K562 (cell line): ENCODE measurements around the gene CTAGE9. TPM values are rescaled to one million over a fixed set of nuclear protein-coding genes. Genes with fewer than 3 reads are reported as not detected.

ENCODE experiments used
- ATAC-seq: fragments of 200-7000 bp; cut with Tn5 transposase; 3 replicates; pipeline ENCODE4 v1.9.1; 2020; ENCODE audit warnings: moderate library complexity
- BruUV-seq: library from RNA; stranded (reverse); fragments of 400-500 nt; replicated peaks from 2 replicates; lab custom pipeline; 2021; lab: Mats Ljungman, UMichigan
- CTCF ChIA-PET: fragments of 300-600 bp; formaldehyde crosslinking; extraction: SDS; loops from one replicate; lab custom pipeline; 2021; ENCODE audit warnings: low intra/inter-chr PET ratio; lab: Yijun Ruan, JAX
- POLR2A ChIA-PET: fragments of 300-600, 350-650 bp; sonication (Branson Sonifier 250); formaldehyde crosslinking; extraction: SDS; loops from one replicate; lab custom pipeline; 2021; ENCODE audit warnings: antibody characterized with exemption, inconsistent platforms; lab: Yijun Ruan, JAX
- DNase-seq, 4 experiments: peaks; one replicate each; pipeline versions ENCODE4 v3.0.0 to v3.0.0-alpha.2; 2011 to 2018; ENCODE audit warnings: low spot score in 3 of 4, mixed read lengths in 3 of 4; ENCODE audit errors: extremely low read depth in 1 of 4
- FAIRE-seq: peaks from 2 replicates; lab custom pipeline; 2011; peaks lifted over from hg19 to GRCh38; lab: Jason Lieb, UNC
- H2AFZ ChIP-seq: 2 replicates; pipeline ENCODE4 v1.6.0; 2011; ENCODE audit warnings: low read depth, low read length, control low read depth, inconsistent platforms
- H3K27ac ChIP-seq: fragments of 200-600 bp; 3 replicates; pipeline ENCODE4 v1.8.0; 2011; ENCODE audit warnings: low read depth, mild to moderate bottlenecking, control low read depth, inconsistent platforms, low read length, moderate library complexity, mixed read lengths; ENCODE audit errors: extremely low read depth
- H3K27me3 ChIP-seq, 2 experiments: fragments of 300-600 bp in 1 of 2; 2 replicates in 1 of 2; 3 replicates in 1 of 2; pipeline versions ENCODE4 v1.6.0 to v1.8.0; 2011; ENCODE audit warnings: inconsistent platforms in 2 of 2, low read length in 2 of 2, mild to moderate bottlenecking in 1 of 2, mixed read lengths in 1 of 2, moderate library complexity in 1 of 2; ENCODE audit not compliant: control insufficient read depth in 2 of 2, insufficient read depth in 2 of 2
- H3K36me3 ChIP-seq: fragments of 300-600 bp; 3 replicates; pipeline ENCODE4 v1.8.0; 2011; ENCODE audit warnings: mild to moderate bottlenecking, low read length, inconsistent platforms; ENCODE audit not compliant: control insufficient read depth, insufficient read depth
- H3K4me1 ChIP-seq, 2 experiments: fragments of 200-600 bp in 1 of 2; replicated peaks in 1 of 2; 2 replicates in 1 of 2; 3 replicates in 1 of 2; pipeline versions ENCODE4 v1.5.1 to v1.8.0; 2011; ENCODE audit warnings: inconsistent platforms in 2 of 2, low read length in 2 of 2, mild to moderate bottlenecking in 1 of 2, mixed read lengths in 1 of 2, moderate library complexity in 1 of 2; ENCODE audit not compliant: control insufficient read depth in 2 of 2, insufficient read depth in 2 of 2
- H3K4me2 ChIP-seq: 2 replicates; pipeline ENCODE4 v1.6.1; 2011; ENCODE audit warnings: low read length, control low read depth, inconsistent platforms, mixed read lengths; ENCODE audit not compliant: insufficient read depth
- H3K4me3 ChIP-seq: fragments of 200-600 bp; sonication (generic), shearing (Covaris generic); 2 replicates; pipeline ENCODE4 v1.5.1; 2016; ENCODE audit warnings: control low read depth, inconsistent platforms
- H3K79me2 ChIP-seq: fragments of 200-600 bp; 3 replicates; pipeline ENCODE4 v1.8.0; 2011; ENCODE audit warnings: low read length, inconsistent platforms; ENCODE audit not compliant: control insufficient read depth, insufficient read depth
- H3K9ac ChIP-seq, 2 experiments: 2 replicates each; pipeline versions ENCODE4 v1.6.0 to v1.6.1; 2011; ENCODE audit warnings: low read depth in 2 of 2, low read length in 2 of 2, control low read depth in 1 of 2, inconsistent platforms in 1 of 2, mild to moderate bottlenecking in 1 of 2, mixed read lengths in 1 of 2; ENCODE audit not compliant: insufficient read depth in 1 of 2
- H3K9me1 ChIP-seq: one replicate; pipeline ENCODE4 v1.6.0; 2011; ENCODE audit warnings: inconsistent platforms, mild to moderate bottlenecking, low read length, moderate library complexity; ENCODE audit not compliant: control insufficient read depth, insufficient read depth
- H3K9me3 ChIP-seq: replicated peaks from 2 replicates; pipeline ENCODE4 v1.5.1; 2011; ENCODE audit warnings: low read depth, low read length, inconsistent platforms; ENCODE audit not compliant: control insufficient read depth, insufficient read depth
- H4K20me1 ChIP-seq: replicated peaks from 2 replicates; pipeline ENCODE4 v1.6.1; 2011; ENCODE audit warnings: low read length, inconsistent platforms, mixed read lengths; ENCODE audit not compliant: control insufficient read depth, insufficient read depth
- FOS ChIP-seq: IDR thresholded peaks from 3 replicates; pipeline ENCODE4 v1.6.1; 2011; ENCODE audit not compliant: insufficient read length; ENCODE audit errors: extremely low read depth
- KDM2B ChIP-seq: fragments of 250-450 bp; sonication (Bioruptor Pico); IDR thresholded peaks from 2 replicates; pipeline ENCODE4 v1.8.0; 2021; ENCODE audit warnings: mild to moderate bottlenecking, moderate library complexity
- SUPT5H ChIP-seq: fragments of 450-650 bp; IDR thresholded peaks from 2 replicates; pipeline ENCODE4 v1.6.1; 2016
- TEAD2 ChIP-seq: fragments of 450-650 bp; IDR thresholded peaks from 2 replicates; pipeline ENCODE4 v1.6.1; 2016; ENCODE audit warnings: missing genetic modification characterization, control low read depth, missing compliant biosample characterization
- ZNF134 ChIP-seq: fragments of 250-450 bp; sonication (Bioruptor Pico); conservative IDR thresholded peaks from 2 replicates; pipeline ENCODE4 v1.4.0; 2020
- WGBS: fragments of 100-300 bp; shearing (Covaris generic); methylation state at CpG from one replicate; pipeline ENCODE4 v1.1.6; 2016; ENCODE audit warnings: low coverage, mixed read lengths; ENCODE audit not compliant: insufficient coverage; ENCODE audit errors: missing lambda C conversion rate; 5-methylcytosine and 5-hydroxymethylcytosine counted together
- in situ Hi-C: fragments of 300-500 bp; cut with MboI; formaldehyde crosslinking; loops from 4 replicates; pipeline ENCODE4 v1.15.0; 2018; ENCODE audit warnings: inconsistent platforms, mixed read lengths
- intact Hi-C: fragments of 100-400 bp; cut with micrococcal nuclease; formaldehyde crosslinking; loops from 2 replicates; pipeline ENCODE4 v1.14.2; 2022
- polyA plus RNA-seq, 8 experiments: library from polyadenylated mRNA; depleted of rRNA in 4 of 8; stranded (reverse) in 5 of 8; unstranded in 3 of 8; fragments of >200 nt; fragmentation: Nextera tagmentation in 2 of 8; fragmentation: Illumina TruSeq in 1 of 8; extraction: Ambion mirVana in 2 of 8; extraction: Trizol in 1 of 8; gene quantifications; 2 replicates each; pipeline versions ENCODE4 v1.2.1 to v1.2.3, GENCODE V29; 2011 to 2014; ENCODE audit warnings: inconsistent platforms in 1 of 8, missing spikeins in 1 of 8
- total RNA-seq, 7 experiments: library from RNA; depleted of rRNA in 6 of 7; stranded (reverse); fragments of >200 nt in 6 of 7; fragmentation: Illumina TruSeq in 2 of 7; extraction: Trizol in 2 of 7; gene quantifications; 2 replicates each; pipeline versions ENCODE4 v1.2.1 to v1.2.3, GENCODE V29; 2011 to 2021; ENCODE audit warnings: low replicate concordance in 1 of 7
- TF ChIP-seq, protein P1 (sequence below): fragments of 250-450 bp; sonication (Bioruptor Pico); IDR thresholded peaks from 2 replicates; pipeline ENCODE4 v1.5.0; 2022; ENCODE audit warnings: mild to moderate bottlenecking
- TF ChIP-seq, protein P2 (sequence below): fragments of 450-650 bp; IDR thresholded peaks from 2 replicates; pipeline ENCODE4 v1.6.1; 2016; ENCODE audit warnings: low read depth
- TF ChIP-seq, protein P3 (sequence below): fragments of 450-650 bp; IDR thresholded peaks from 2 replicates; pipeline ENCODE4 v1.6.1; 2016; ENCODE audit warnings: borderline replicate concordance
- TF ChIP-seq, protein P4 (sequence below): fragments of 250-450 bp; sonication (Bioruptor Pico); IDR thresholded peaks from 2 replicates; pipeline ENCODE4 v1.5.0; 2020; ENCODE audit warnings: mild to moderate bottlenecking, borderline replicate concordance

Gene CTAGE9
- total and polyA plus RNA-seq, 9 of the 15 experiments (the other 6 are each of a cell fraction or from before 2014, with no cell fraction given) = not detected

DNA sequence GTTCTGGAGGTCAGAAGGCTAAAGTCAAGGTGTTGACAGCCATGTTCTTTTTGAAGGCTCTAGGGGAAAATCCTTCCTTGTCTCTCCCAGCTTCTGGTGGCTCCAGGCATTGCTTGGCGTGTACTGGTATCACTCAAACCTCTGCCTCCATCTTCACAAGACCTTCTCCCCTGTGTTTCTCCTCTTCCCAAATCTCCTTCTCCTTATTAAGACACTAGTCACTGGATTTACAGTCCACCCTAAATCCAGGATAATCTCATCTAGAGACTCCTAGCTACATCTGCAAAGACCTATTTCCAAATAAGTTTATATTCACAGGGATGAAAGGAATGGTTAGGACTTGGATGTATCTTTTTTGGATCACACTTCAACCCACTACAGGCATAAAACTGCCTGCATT lies 26.0 kb upstream of the CTAGE9 start:
- H3K4me1 ChIP-seq = no peaks in the 10 kb centered on the region
- no peak overlapping the region for H3K27ac ChIP-seq
- peaks cover 16% of the 10 kb centered on the region; the same call in 1 of the 3 replicates for H3K36me3 ChIP-seq
- H3K9ac ChIP-seq = no peak overlapping the region
- H3K9me1 ChIP-seq = no peaks in the 10 kb centered on the region
- no peaks in the 10 kb centered on the region for H4K20me1 ChIP-seq
- no peak overlapping the region for H3K4me3 ChIP-seq
- in situ Hi-C loops = no loop called here
- intact Hi-C loops = no loop called here
- H3K27me3 ChIP-seq = no peaks in the 10 kb centered on the region
- POLR2A ChIA-PET = no interaction called here
- FAIRE-seq (no peak), DNase-seq (no peak), ATAC-seq (no peak)
- no TSS peak for BruUV-seq
- no peaks in the 10 kb centered on the region for H3K9me3 ChIP-seq
- WGBS = 94% methylated on average over 1 of the region's 1 CpG
- H3K79me2 ChIP-seq = no peaks in the 10 kb centered on the region
- H2AFZ ChIP-seq = no peak overlapping the region
- CTCF ChIA-PET = no interaction called here
- H3K4me2 ChIP-seq = no peak overlapping the region
- TF ChIP-seq SUPT5H = no peak
- TF ChIP-seq ZNF134 (CRISPR knock-in tag) = no peak
- TF ChIP-seq FOS = no peak
- TF ChIP-seq TEAD2 = no peak
- TF ChIP-seq, protein P1, sequence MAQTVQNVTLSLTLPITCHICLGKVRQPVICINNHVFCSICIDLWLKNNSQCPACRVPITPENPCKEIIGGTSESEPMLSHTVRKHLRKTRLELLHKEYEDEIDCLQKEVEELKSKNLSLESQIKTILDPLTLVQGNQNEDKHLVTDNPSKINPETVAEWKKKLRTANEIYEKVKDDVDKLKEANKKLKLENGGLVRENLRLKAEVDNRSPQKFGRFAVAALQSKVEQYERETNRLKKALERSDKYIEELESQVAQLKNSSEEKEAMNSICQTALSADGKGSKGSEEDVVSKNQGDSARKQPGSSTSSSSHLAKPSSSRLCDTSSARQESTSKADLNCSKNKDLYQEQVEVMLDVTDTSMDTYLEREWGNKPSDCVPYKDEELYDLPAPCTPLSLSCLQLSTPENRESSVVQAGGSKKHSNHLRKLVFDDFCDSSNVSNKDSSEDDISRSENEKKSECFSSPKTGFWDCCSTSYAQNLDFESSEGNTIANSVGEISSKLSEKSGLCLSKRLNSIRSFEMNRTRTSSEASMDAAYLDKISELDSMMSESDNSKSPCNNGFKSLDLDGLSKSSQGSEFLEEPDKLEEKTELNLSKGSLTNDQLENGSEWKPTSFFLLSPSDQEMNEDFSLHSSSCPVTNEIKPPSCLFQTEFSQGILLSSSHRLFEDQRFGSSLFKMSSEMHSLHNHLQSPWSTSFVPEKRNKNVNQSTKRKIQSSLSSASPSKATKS (CRISPR knock-in tag) = no peak
- TF ChIP-seq, protein P2, sequence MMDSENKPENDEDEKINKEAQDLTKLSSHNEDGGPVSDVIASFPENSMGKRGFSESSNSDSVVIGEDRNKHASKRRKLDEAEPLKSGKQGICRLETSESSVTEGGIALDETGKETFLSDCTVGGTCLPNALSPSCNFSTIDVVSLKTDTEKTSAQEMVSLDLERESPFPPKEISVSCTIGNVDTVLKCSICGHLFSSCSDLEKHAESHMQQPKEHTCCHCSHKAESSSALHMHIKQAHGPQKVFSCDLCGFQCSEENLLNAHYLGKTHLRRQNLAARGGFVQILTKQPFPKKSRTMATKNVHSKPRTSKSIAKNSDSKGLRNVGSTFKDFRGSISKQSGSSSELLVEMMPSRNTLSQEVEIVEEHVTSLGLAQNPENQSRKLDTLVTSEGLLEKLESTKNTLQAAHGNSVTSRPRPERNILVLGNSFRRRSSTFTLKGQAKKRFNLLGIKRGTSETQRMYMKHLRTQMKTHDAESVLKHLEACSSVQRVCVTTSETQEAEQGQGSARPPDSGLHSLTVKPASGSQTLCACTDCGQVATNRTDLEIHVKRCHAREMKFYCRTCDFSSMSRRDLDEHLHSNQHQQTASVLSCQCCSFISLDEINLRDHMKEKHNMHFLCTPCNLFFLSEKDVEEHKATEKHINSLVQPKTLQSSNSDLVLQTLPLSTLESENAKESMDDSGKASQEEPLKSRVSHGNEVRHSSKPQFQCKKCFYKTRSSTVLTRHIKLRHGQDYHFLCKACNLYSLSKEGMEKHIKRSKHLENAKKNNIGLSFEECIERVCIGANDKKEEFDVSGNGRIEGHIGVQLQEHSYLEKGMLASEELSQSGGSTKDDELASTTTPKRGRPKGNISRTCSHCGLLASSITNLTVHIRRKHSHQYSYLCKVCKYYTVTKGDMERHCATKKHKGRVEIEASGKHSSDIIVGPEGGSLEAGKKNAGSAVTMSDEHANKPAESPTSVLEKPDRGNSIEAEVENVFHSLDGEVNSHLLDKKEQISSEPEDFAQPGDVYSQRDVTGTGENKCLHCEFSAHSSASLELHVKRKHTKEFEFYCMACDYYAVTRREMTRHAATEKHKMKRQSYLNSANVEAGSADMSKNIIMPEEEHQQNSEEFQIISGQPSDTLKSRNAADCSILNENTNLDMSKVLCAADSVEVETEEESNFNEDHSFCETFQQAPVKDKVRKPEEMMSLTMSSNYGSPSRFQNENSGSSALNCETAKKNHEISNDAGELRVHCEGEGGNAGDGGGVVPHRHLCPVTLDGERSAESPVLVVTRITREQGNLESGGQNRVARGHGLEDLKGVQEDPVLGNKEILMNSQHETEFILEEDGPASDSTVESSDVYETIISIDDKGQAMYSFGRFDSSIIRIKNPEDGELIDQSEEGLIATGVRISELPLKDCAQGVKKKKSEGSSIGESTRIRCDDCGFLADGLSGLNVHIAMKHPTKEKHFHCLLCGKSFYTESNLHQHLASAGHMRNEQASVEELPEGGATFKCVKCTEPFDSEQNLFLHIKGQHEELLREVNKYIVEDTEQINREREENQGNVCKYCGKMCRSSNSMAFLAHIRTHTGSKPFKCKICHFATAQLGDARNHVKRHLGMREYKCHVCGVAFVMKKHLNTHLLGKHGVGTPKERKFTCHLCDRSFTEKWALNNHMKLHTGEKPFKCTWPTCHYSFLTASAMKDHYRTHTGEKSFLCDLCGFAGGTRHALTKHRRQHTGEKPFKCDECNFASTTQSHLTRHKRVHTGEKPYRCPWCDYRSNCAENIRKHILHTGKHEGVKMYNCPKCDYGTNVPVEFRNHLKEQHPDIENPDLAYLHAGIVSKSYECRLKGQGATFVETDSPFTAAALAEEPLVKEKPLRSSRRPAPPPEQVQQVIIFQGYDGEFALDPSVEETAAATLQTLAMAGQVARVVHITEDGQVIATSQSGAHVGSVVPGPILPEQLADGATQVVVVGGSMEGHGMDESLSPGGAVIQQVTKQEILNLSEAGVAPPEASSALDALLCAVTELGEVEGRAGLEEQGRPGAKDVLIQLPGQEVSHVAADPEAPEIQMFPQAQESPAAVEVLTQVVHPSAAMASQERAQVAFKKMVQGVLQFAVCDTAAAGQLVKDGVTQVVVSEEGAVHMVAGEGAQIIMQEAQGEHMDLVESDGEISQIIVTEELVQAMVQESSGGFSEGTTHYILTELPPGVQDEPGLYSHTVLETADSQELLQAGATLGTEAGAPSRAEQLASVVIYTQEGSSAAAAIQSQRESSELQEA = no peak
- no peak for TF ChIP-seq KDM2B (CRISPR knock-in tag)
- TF ChIP-seq, protein P3, sequence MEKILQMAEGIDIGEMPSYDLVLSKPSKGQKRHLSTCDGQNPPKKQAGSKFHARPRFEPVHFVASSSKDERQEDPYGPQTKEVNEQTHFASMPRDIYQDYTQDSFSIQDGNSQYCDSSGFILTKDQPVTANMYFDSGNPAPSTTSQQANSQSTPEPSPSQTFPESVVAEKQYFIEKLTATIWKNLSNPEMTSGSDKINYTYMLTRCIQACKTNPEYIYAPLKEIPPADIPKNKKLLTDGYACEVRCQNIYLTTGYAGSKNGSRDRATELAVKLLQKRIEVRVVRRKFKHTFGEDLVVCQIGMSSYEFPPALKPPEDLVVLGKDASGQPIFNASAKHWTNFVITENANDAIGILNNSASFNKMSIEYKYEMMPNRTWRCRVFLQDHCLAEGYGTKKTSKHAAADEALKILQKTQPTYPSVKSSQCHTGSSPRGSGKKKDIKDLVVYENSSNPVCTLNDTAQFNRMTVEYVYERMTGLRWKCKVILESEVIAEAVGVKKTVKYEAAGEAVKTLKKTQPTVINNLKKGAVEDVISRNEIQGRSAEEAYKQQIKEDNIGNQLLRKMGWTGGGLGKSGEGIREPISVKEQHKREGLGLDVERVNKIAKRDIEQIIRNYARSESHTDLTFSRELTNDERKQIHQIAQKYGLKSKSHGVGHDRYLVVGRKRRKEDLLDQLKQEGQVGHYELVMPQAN = no peak
- TF ChIP-seq, protein P4, sequence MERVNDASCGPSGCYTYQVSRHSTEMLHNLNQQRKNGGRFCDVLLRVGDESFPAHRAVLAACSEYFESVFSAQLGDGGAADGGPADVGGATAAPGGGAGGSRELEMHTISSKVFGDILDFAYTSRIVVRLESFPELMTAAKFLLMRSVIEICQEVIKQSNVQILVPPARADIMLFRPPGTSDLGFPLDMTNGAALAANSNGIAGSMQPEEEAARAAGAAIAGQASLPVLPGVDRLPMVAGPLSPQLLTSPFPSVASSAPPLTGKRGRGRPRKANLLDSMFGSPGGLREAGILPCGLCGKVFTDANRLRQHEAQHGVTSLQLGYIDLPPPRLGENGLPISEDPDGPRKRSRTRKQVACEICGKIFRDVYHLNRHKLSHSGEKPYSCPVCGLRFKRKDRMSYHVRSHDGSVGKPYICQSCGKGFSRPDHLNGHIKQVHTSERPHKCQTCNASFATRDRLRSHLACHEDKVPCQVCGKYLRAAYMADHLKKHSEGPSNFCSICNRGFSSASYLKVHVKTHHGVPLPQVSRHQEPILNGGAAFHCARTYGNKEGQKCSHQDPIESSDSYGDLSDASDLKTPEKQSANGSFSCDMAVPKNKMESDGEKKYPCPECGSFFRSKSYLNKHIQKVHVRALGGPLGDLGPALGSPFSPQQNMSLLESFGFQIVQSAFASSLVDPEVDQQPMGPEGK = no peak
